ENCODE results near the gene CCDC90B. TPM values are rescaled to one million over a fixed set of nuclear protein-coding genes. Genes with fewer than 3 reads are reported as not detected.
A peak's percentile ranks its signal among the peaks of the same experiment; 100 is the strongest.

The CCDC90B gene
- total and polyA plus RNA-seq, 2 donors from 2014 or later, result 31.6 to 38.7 TPM

- Histone ChIP-seq H3K4me3 (ENCODE audit: low read length in 3 of 3) (no peak overlapping the region), H3K27me3 (ENCODE audit: control insufficient read depth, insufficient read depth, low read length) (no peaks in the 10 kb centered on the region), H3K9me3 (ENCODE audit: control insufficient read depth in 2 of 3, insufficient read depth in 1 of 3, low read length in 3 of 3) (no peaks in the 10 kb centered on the region), H3K36me3 (ENCODE audit: control insufficient read depth in 2 of 3, insufficient read depth in 3 of 3, low read length in 3 of 3) (no peaks in the 10 kb centered on the region), H3K4me1 (ENCODE audit: control insufficient read depth in 2 of 3, insufficient read depth in 2 of 3, low read depth in 1 of 3, low read length in 3 of 3) (no peaks in the 10 kb centered on the region), H3K9ac (ENCODE audit: low read length in 3 of 3) (no peak overlapping the region), H3K27ac (ENCODE audit: low read depth in 2 of 2, low read length in 2 of 2) (no peak overlapping the region)
- FAIRE-seq (no peak), DNase-seq (no peak)
- no peak for TF ChIP-seq CTCF (IDR thresholded peaks at IDR 0.05; ENCODE audit: borderline replicate concordance, extremely low read depth, insufficient read depth)
- intact Hi-C loops (cut with DNase I), result no loop called here
Measured at GRCh38 chr11:83330303-83330702, 44.1 kb upstream of the CCDC90B start.

- no peak for FAIRE-seq
- DNase-seq, result peak in 1 of 5 donors; percentile 13
- no peaks in the 10 kb centered on the region for H3K36me3 ChIP-seq (ENCODE audit: control insufficient read depth in 2 of 3, insufficient read depth in 3 of 3, low read length in 3 of 3)
- no peaks in the 10 kb centered on the region for H3K4me1 ChIP-seq (ENCODE audit: control insufficient read depth in 2 of 3, insufficient read depth in 2 of 3, low read depth in 1 of 3, low read length in 3 of 3)
- H3K27ac ChIP-seq (ENCODE audit: low read depth in 2 of 2, low read length in 2 of 2), result no peak overlapping the region
- H3K9me3 ChIP-seq (ENCODE audit: control insufficient read depth in 2 of 3, insufficient read depth in 1 of 3, low read length in 3 of 3), result no peaks in the 10 kb centered on the region
- no peak overlapping the region for H3K9ac ChIP-seq (ENCODE audit: low read length in 3 of 3)
- intact Hi-C loops (cut with DNase I), result no loop called here
- H3K4me3 ChIP-seq (ENCODE audit: low read length in 3 of 3), result no peak overlapping the region
- no peaks in the 10 kb centered on the region for H3K27me3 ChIP-seq (ENCODE audit: control insufficient read depth, insufficient read depth, low read length)
- TF ChIP-seq CTCF (IDR thresholded peaks at IDR 0.05; ENCODE audit: borderline replicate concordance, extremely low read depth, insufficient read depth), result no peak
Measured at GRCh38 chr11:83326326-83326725, 40.2 kb upstream of the CCDC90B start.

DNA sequence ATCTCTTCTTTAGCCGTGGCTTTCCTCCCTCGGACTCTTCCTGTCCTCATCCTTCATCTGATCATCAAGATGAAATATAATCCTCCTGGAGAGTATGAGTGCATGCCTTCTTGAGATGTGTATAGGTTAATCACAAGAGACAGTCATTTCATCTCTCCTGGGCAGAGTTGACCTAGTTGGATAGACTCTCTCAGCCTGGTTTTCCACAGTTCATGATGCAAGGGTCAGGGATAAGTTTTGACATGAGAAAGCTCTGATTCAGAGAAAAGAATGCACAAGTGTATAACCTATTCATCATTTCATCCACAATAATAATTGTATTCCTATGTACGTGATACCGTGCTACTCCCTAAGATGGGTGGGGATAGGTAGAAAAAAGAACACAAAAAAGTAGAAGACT lies 33.2 kb upstream of the CCDC90B start:
- Histone ChIP-seq H3K27me3 (ENCODE audit: control insufficient read depth, insufficient read depth, low read length) (no peaks in the 10 kb centered on the region), H3K27ac (ENCODE audit: low read depth in 2 of 2, low read length in 2 of 2) (no peak overlapping the region), H3K4me3 (ENCODE audit: low read length in 3 of 3) (no peak overlapping the region), H3K36me3 (ENCODE audit: control insufficient read depth in 2 of 3, insufficient read depth in 3 of 3, low read length in 3 of 3) (no peaks in the 10 kb centered on the region), H3K9me3 (ENCODE audit: control insufficient read depth in 2 of 3, insufficient read depth in 1 of 3, low read length in 3 of 3) (no peaks in the 10 kb centered on the region), H3K4me1 (ENCODE audit: control insufficient read depth in 2 of 3, insufficient read depth in 2 of 3, low read depth in 1 of 3, low read length in 3 of 3) (no peaks in the 10 kb centered on the region), H3K9ac (ENCODE audit: low read length in 3 of 3) (no peak overlapping the region)
- no peak for FAIRE-seq
- intact Hi-C loops (cut with DNase I), result no loop called here
- TF ChIP-seq CTCF (IDR thresholded peaks at IDR 0.05; ENCODE audit: borderline replicate concordance, extremely low read depth, insufficient read depth), result no peak
- no peak for DNase-seq

GRCh38 chr11:83318931-83319330 lies 32.8 kb upstream of the CCDC90B start:
- H3K36me3 ChIP-seq (ENCODE audit: control insufficient read depth in 2 of 3, insufficient read depth in 3 of 3, low read length in 3 of 3), result no peaks in the 10 kb centered on the region
- H3K9me3 ChIP-seq (ENCODE audit: control insufficient read depth in 2 of 3, insufficient read depth in 1 of 3, low read length in 3 of 3), result no peaks in the 10 kb centered on the region
- intact Hi-C loops (cut with DNase I), result no loop called here
- no peak overlapping the region for H3K27ac ChIP-seq (ENCODE audit: low read depth in 2 of 2, low read length in 2 of 2)
- DNase-seq, result no peak
- no peaks in the 10 kb centered on the region for H3K4me1 ChIP-seq (ENCODE audit: control insufficient read depth in 2 of 3, insufficient read depth in 2 of 3, low read depth in 1 of 3, low read length in 3 of 3)
- no peak for FAIRE-seq
- no peak overlapping the region for H3K9ac ChIP-seq (ENCODE audit: low read length in 3 of 3)
- H3K4me3 ChIP-seq (ENCODE audit: low read length in 3 of 3), result no peak overlapping the region
- no peaks in the 10 kb centered on the region for H3K27me3 ChIP-seq (ENCODE audit: control insufficient read depth, insufficient read depth, low read length)
- no peak for TF ChIP-seq CTCF (IDR thresholded peaks at IDR 0.05; ENCODE audit: borderline replicate concordance, extremely low read depth, insufficient read depth)
